ENCODE data around the gene ZBTB7B.

The ZBTB7B gene

GRCh38 chr1:154999571-155000410 is 2.8 kb upstream of the ZBTB7B start:
- Mint-ChIP-seq H3K36me3 (ENCODE audit: low read depth) (peaks cover 38% of the 10 kb centered on the region), H3K4me3 (peak overlapping the region; percentile 99), H3K4me1 (ENCODE audit: low read depth) (peaks cover 66% of the 10 kb centered on the region), H3K9me3 (no peaks in the 10 kb centered on the region), H3K27me3 (no peaks in the 10 kb centered on the region), H3K27ac (peak overlapping the region; percentile 100)
- intact Hi-C loops (cut with micrococcal nuclease), result loop anchor here (1.0 to 5.0 kb wide), 3 partner anchors 17 to 37 kb away; partner anchors contain the start of genes FLAD1 and PYGO2

GRCh38 chr1:155000411-155000725 is 2.2 kb upstream of the ZBTB7B start:
- intact Hi-C loops (cut with micrococcal nuclease), result no loop called here
- Mint-ChIP-seq H3K36me3 (ENCODE audit: low read depth) (peaks cover 38% of the 10 kb centered on the region), H3K27me3 (no peaks in the 10 kb centered on the region), H3K9me3 (no peaks in the 10 kb centered on the region), H3K27ac (peak overlapping the region; percentile 100), H3K4me1 (ENCODE audit: low read depth) (peaks cover 67% of the 10 kb centered on the region), H3K4me3 (peak overlapping the region; percentile 99)

GRCh38 chr1:155000726-155001424 is 1.7 kb upstream of the ZBTB7B start:
- H3K27ac Mint-ChIP-seq, result peak overlapping the region; percentile 100
- H3K36me3 Mint-ChIP-seq (ENCODE audit: low read depth), result peaks cover 40% of the 10 kb centered on the region
- H3K27me3 Mint-ChIP-seq, result no peaks in the 10 kb centered on the region
- peaks cover 69% of the 10 kb centered on the region for H3K4me1 Mint-ChIP-seq (ENCODE audit: low read depth)
- peak overlapping the region; percentile 99 for H3K4me3 Mint-ChIP-seq
- intact Hi-C loops (cut with micrococcal nuclease), result no loop called here
- no peaks in the 10 kb centered on the region for H3K9me3 Mint-ChIP-seq

- Mint-ChIP-seq H3K4me1 (ENCODE audit: low read depth) (peaks cover 69% of the 10 kb centered on the region), H3K36me3 (ENCODE audit: low read depth) (peaks cover 44% of the 10 kb centered on the region), H3K27ac (peak overlapping the region; percentile 100), H3K9me3 (no peaks in the 10 kb centered on the region), H3K27me3 (no peaks in the 10 kb centered on the region), H3K4me3 (peak overlapping the region; percentile 99)
- intact Hi-C loops (cut with micrococcal nuclease), result no loop called here
Measured at GRCh38 chr1:155001425-155001674, 1.3 kb upstream of the ZBTB7B start.

- peaks cover 50% of the 10 kb centered on the region for H3K36me3 Mint-ChIP-seq (ENCODE audit: low read depth)
- H3K4me3 Mint-ChIP-seq, result peak overlapping the region; percentile 99
- intact Hi-C loops (cut with micrococcal nuclease), result no loop called here
- H3K27ac Mint-ChIP-seq, result peak overlapping the region; percentile 100
- H3K27me3 Mint-ChIP-seq, result no peaks in the 10 kb centered on the region
- H3K4me1 Mint-ChIP-seq (ENCODE audit: low read depth), result peaks cover 69% of the 10 kb centered on the region
- H3K9me3 Mint-ChIP-seq, result no peaks in the 10 kb centered on the region
Measured at GRCh38 chr1:155001675-155002463, 733 bp upstream of the ZBTB7B start.

- H3K27me3 Mint-ChIP-seq, result no peaks in the 10 kb centered on the region
- peaks cover 69% of the 10 kb centered on the region for H3K4me1 Mint-ChIP-seq (ENCODE audit: low read depth)
- H3K4me3 Mint-ChIP-seq, result peak overlapping the region; percentile 96
- intact Hi-C loops (cut with micrococcal nuclease), result no loop called here
- peak overlapping the region; percentile 100 for H3K27ac Mint-ChIP-seq
- H3K36me3 Mint-ChIP-seq (ENCODE audit: low read depth), result peaks cover 56% of the 10 kb centered on the region
- no peaks in the 10 kb centered on the region for H3K9me3 Mint-ChIP-seq
Measured at GRCh38 chr1:155003227-155003765, 694 bp downstream of the ZBTB7B start.

GRCh38 chr1:155003766-155004351 is 1.3 kb downstream of the ZBTB7B start:
- Mint-ChIP-seq H3K9me3 (no peaks in the 10 kb centered on the region), H3K27me3 (no peaks in the 10 kb centered on the region), H3K27ac (peak overlapping the region; percentile 100), H3K36me3 (ENCODE audit: low read depth) (peaks cover 62% of the 10 kb centered on the region), H3K4me1 (ENCODE audit: low read depth) (peaks cover 65% of the 10 kb centered on the region), H3K4me3 (peak overlapping the region; percentile 96)
- intact Hi-C loops (cut with micrococcal nuclease), result no loop called here

- Mint-ChIP-seq H3K9me3 (no peaks in the 10 kb centered on the region), H3K4me3 (peak overlapping the region; percentile 96), H3K27ac (peak overlapping the region; percentile 100), H3K27me3 (no peaks in the 10 kb centered on the region), H3K4me1 (ENCODE audit: low read depth) (peaks cover 66% of the 10 kb centered on the region), H3K36me3 (ENCODE audit: low read depth) (peaks cover 68% of the 10 kb centered on the region)
- intact Hi-C loops (cut with micrococcal nuclease), result loop anchor here (5.0 kb wide), 1 partner anchor 32 kb away; the partner anchor contains the start of genes CKS1B and SHC1
Measured at GRCh38 chr1:155004352-155005075, 1.9 kb downstream of the ZBTB7B start.

GRCh38 chr1:155005076-155006011 is 2.7 kb downstream of the ZBTB7B start:
- intact Hi-C loops (cut with micrococcal nuclease), result loop anchor here (5.0 kb wide), 1 partner anchor 33 kb away; the partner anchor contains the start of genes CKS1B and SHC1

GRCh38 chr1:155006601-155007101 is 4.0 kb downstream of the ZBTB7B start:
- H3K9me3 Mint-ChIP-seq, result no peaks in the 10 kb centered on the region
- intact Hi-C loops (cut with micrococcal nuclease), result loop anchor here (5.0 kb wide), 1 partner anchor 34 kb away; the partner anchor contains the start of genes CKS1B and SHC1
- no peaks in the 10 kb centered on the region for H3K27me3 Mint-ChIP-seq
- peaks cover 78% of the 10 kb centered on the region for H3K4me1 Mint-ChIP-seq (ENCODE audit: low read depth)
- peak overlapping the region; percentile 100 for H3K27ac Mint-ChIP-seq
- H3K36me3 Mint-ChIP-seq (ENCODE audit: low read depth), result peaks cover 78% of the 10 kb centered on the region
- H3K4me3 Mint-ChIP-seq, result peak overlapping the region; percentile 61

More at GRCh38 chr1:155005076-155006011, 2.7 kb downstream of the ZBTB7B start:
- Mint-ChIP-seq H3K4me3 (peak overlapping the region; percentile 96), H3K27ac (peak overlapping the region; percentile 100), H3K4me1 (ENCODE audit: low read depth) (peaks cover 66% of the 10 kb centered on the region), H3K27me3 (no peaks in the 10 kb centered on the region), H3K36me3 (ENCODE audit: low read depth) (peaks cover 73% of the 10 kb centered on the region), H3K9me3 (no peaks in the 10 kb centered on the region)

- peak overlapping the region; percentile 100 for H3K27ac Mint-ChIP-seq
- H3K4me3 Mint-ChIP-seq, result peak overlapping the region; percentile 92
- H3K9me3 Mint-ChIP-seq, result no peaks in the 10 kb centered on the region
- H3K27me3 Mint-ChIP-seq, result no peaks in the 10 kb centered on the region
- peaks cover 85% of the 10 kb centered on the region for H3K4me1 Mint-ChIP-seq (ENCODE audit: low read depth)
- intact Hi-C loops (cut with micrococcal nuclease), result loop anchor here (5.0 kb wide), 1 partner anchor 35 kb away; the partner anchor contains the start of genes CKS1B and SHC1
- peaks cover 76% of the 10 kb centered on the region for H3K36me3 Mint-ChIP-seq (ENCODE audit: low read depth)
Measured at GRCh38 chr1:155007251-155007828, 4.7 kb downstream of the ZBTB7B start.
